ENCODE data around the gene KY. TPM values are rescaled to one million over a fixed set of nuclear protein-coding genes. Genes with fewer than 3 reads are reported as not detected.
A peak's percentile ranks its signal among the peaks of the same experiment; 100 is the strongest.

The KY gene
- total RNA-seq, 2 donors from 2014 or later = 0.33 to 0.59 TPM

- peak; percentile 28 for DNase-seq (ENCODE audit: low spot score)
- no peak overlapping the region for H3K27ac ChIP-seq
- no peaks in the 10 kb centered on the region for H3K27me3 ChIP-seq
- H3K9me3 ChIP-seq = no peaks in the 10 kb centered on the region
- H3K36me3 ChIP-seq = no peaks in the 10 kb centered on the region
- H3K4me1 ChIP-seq = peaks cover 0 to 9% of the 10 kb centered on the region in 2 donors
- no peak overlapping the region for H3K4me3 ChIP-seq
- no peak for TF ChIP-seq CTCF (IDR thresholded peaks at IDR 0.05)
Measured at GRCh38 chr3:134646086-134646485, 4.7 kb downstream of the KY start.

GRCh38 chr3:134645515-134645914 is 5.3 kb downstream of the KY start:
- DNase-seq (ENCODE audit: low spot score) = peak; percentile 16
- no peak overlapping the region for H3K27ac ChIP-seq
- H3K4me1 ChIP-seq = peaks cover 0 to 3% of the 10 kb centered on the region in 2 donors
- H3K36me3 ChIP-seq = no peaks in the 10 kb centered on the region
- TF ChIP-seq CTCF (IDR thresholded peaks at IDR 0.05) = no peak
- H3K27me3 ChIP-seq = no peaks in the 10 kb centered on the region
- no peaks in the 10 kb centered on the region for H3K9me3 ChIP-seq
- no peak overlapping the region for H3K4me3 ChIP-seq

GRCh38 chr3:134644731-134645514 is 5.9 kb downstream of the KY start:
- peak; percentile 50 for DNase-seq (ENCODE audit: low spot score)
- H3K36me3 ChIP-seq = no peaks in the 10 kb centered on the region

GRCh38 chr3:134643150-134643675 is 7.6 kb downstream of the KY start:
- no peaks in the 10 kb centered on the region for H3K9me3 ChIP-seq
- H3K4me3 ChIP-seq = no peak overlapping the region
- peak; percentile 40 for DNase-seq (ENCODE audit: low spot score)
- no peak overlapping the region for H3K27ac ChIP-seq
- H3K36me3 ChIP-seq = no peaks in the 10 kb centered on the region
- no peak for TF ChIP-seq CTCF (IDR thresholded peaks at IDR 0.05)
- no peaks in the 10 kb centered on the region for H3K27me3 ChIP-seq
- no peaks in the 10 kb centered on the region for H3K4me1 ChIP-seq

More at GRCh38 chr3:134644731-134645514, 5.9 kb downstream of the KY start:
- Histone ChIP-seq H3K9me3 (no peaks in the 10 kb centered on the region), H3K4me3 (no peak overlapping the region), H3K27me3 (no peaks in the 10 kb centered on the region), H3K27ac (no peak overlapping the region), H3K4me1 (no peaks in the 10 kb centered on the region)
- TF ChIP-seq CTCF (IDR thresholded peaks at IDR 0.05) = no peak

GRCh38 chr3:134642445-134643149 is 8.2 kb downstream of the KY start:
- no peak for DNase-seq (ENCODE audit: low spot score)
- no peaks in the 10 kb centered on the region for H3K9me3 ChIP-seq
- no peaks in the 10 kb centered on the region for H3K4me1 ChIP-seq

More at GRCh38 chr3:134642445-134643149, 8.2 kb downstream of the KY start:
- Histone ChIP-seq H3K36me3 (no peaks in the 10 kb centered on the region), H3K27me3 (no peaks in the 10 kb centered on the region), H3K4me3 (no peak overlapping the region), H3K27ac (no peak overlapping the region)
- TF ChIP-seq CTCF (IDR thresholded peaks at IDR 0.05) = no peak

Measured in right atrium auricular region (tissue), 2 donors.